C1 segment of cervical spinal cord (tissue), 14 donors: Measurements from ENCODE around the gene RNF212B.
A peak's percentile ranks its signal among the peaks of the same experiment; 100 is the strongest.

Experiments used
- DNase-seq, 14 donors: peaks; one replicate each; lab custom pipeline; 2025; lab: John Stamatoyannopoulos, UW

The RNF212B gene

DNA sequence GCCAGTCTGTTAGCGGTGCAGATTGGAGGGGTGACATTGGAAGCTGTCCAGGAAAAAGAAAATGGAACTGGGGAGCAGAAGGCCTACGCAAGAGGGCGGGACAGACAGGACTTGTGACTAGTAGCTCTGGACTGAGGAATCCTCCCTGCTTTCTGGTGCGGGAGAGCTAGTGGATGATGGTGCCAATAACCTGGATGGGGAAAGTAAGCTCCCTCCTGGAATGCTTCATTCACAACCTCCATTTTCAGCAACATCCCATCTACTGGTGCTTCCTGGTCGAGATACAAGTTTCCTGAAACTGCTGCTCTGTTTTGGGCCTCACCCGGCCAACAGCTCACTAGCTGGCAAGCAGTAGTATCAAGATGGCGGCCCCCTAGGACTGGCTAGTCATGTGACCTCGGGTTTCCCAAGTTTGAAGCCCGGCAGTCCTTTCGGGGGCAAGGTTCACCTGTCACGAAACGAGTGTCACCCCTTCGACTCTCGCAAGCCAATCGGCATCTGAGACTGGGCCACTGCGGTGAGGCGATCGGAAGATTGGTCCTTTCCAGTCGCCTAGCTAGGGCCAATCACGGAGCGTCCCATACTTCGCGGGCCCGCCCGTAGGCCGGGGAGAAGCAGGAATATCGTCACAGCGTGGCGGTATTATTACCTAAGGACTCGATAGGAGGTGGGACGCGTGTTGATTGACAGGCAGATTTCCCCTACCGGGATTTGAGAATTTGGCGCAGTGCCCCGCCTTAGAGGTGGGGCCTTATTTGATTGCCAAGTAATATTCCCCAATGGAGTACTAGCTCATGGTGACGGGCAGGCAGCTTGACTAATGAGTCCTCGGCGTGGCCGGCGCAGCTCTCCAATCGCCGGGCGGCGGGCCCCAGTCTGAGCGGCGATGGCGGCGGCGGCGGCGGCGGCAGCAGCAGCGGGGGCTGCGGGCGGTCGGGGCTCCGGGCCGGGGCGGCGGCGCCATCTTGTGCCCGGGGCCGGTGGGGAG, 83.1 kb downstream of the RNF212B start, which contains the start of gene PABPN1:
Gene PABPN1 (plus strand): TSS at position 874 of the 988 bp plus-strand sequence. CDS start 13 bp downstream, at position 887.
- peak; percentile 94 to 100 (median 99) for DNase-seq

DNA sequence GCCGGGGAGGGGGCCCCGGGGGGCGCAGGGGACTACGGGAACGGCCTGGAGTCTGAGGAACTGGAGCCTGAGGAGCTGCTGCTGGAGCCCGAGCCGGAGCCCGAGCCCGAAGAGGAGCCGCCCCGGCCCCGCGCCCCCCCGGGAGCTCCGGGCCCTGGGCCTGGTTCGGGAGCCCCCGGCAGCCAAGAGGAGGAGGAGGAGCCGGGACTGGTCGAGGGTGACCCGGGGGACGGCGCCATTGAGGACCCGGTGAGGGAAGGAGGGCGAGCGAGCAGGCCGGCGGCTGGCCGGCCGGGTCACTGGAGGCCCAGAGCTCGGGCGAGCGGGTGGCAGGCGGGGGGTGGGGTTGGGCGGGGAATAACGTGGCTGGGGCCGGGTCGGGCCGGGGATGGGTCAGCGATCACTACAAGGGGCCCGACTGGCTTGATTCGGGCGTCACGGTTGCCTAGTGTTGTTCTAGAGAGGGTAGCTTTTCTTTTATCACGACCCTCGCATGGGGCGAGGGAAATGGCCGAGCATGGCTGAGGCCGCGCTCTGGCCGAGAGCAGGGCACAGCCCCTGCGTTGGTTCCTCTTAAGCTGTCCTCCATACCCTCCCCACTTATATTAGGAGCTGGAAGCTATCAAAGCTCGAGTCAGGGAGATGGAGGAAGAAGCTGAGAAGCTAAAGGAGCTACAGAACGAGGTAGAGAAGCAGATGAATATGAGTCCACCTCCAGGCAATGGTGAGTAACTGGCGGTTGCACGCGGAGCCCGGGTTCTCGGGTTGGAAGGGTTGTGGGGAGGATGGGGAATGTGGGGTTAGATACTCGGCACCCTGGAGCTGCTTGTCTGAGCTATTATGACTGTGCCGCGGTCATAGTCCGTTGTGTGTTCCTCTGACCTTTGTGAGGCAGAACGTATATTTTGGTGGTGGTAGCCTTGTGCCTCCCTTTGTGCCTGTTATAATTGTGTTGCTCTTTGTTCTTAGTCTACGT, 84.1 kb downstream of the RNF212B start:
- peak in 8 of 14 donors; percentile 13 to 83 (median 63) for DNase-seq
